Activated CD8-positive, alpha-beta memory T cell treated with anti-CD3 and anti-CD28 coated beads for 48 hours (primary cell): Measurements from ENCODE around the gene SLC25A34.
"Not testable (repeated sequence)": the region's sequence is repeated elsewhere in the genome, so short reads cannot be mapped to it uniquely, and the experiment has no call there.

Experiments
- DNase-seq, 3 experiments: peaks; one replicate each; pipeline ENCODE4 v3.0.0-alpha.2; 2020; ENCODE audit warnings: low read depth in 2 of 3, low spot score in 2 of 3

SLC25A34 gene

GRCh38 chr1:15736038-15736891, at the start of gene SLC25A34:
SLC25A34 (plus strand) TSS chr1:15736258; CDS start chr1:15736486, 228 bp downstream.
- no peak for DNase-seq

- no peak for DNase-seq
These were observed 48.6 kb upstream of the SLC25A34 start for GRCh38 chr1:15687446-15687845.

GRCh38 chr1:15690317-15690716, 45.7 kb upstream of the SLC25A34 start:
- no peak for DNase-seq

- no peak for DNase-seq
These were observed 44.5 kb upstream of the SLC25A34 start for GRCh38 chr1:15691434-15692032.

- DNase-seq = no peak
These were observed 43.9 kb upstream of the SLC25A34 start for GRCh38 chr1:15692121-15692682.

GRCh38 chr1:15693371-15693770, 42.7 kb upstream of the SLC25A34 start:
- no peak for DNase-seq

- no peak for DNase-seq
These were observed 39.0 kb upstream of the SLC25A34 start for GRCh38 chr1:15696956-15697521.

GRCh38 chr1:15698201-15698600, 37.9 kb upstream of the SLC25A34 start:
- no peak for DNase-seq

GRCh38 chr1:15699321-15699720, 36.7 kb upstream of the SLC25A34 start:
- not testable (repeated sequence) for DNase-seq

- no peak for DNase-seq
These were observed 35.5 kb upstream of the SLC25A34 start for GRCh38 chr1:15700508-15700907.

- DNase-seq = no peak
These were observed 34.3 kb upstream of the SLC25A34 start for GRCh38 chr1:15701784-15702183.

- DNase-seq = no peak
These were observed 33.1 kb upstream of the SLC25A34 start for GRCh38 chr1:15702722-15703550.

GRCh38 chr1:15703562-15703961, 32.5 kb upstream of the SLC25A34 start:
- DNase-seq = no peak

- DNase-seq = no peak
These were observed 31.4 kb upstream of the SLC25A34 start for GRCh38 chr1:15704526-15705183.

- DNase-seq = no peak
These were observed 30.9 kb upstream of the SLC25A34 start for GRCh38 chr1:15705184-15705566.

GRCh38 chr1:15706751-15707150, 29.3 kb upstream of the SLC25A34 start:
- no peak for DNase-seq

- DNase-seq = no peak
These were observed 28.7 kb upstream of the SLC25A34 start for GRCh38 chr1:15707239-15707925.

GRCh38 chr1:15708486-15709137, 27.4 kb upstream of the SLC25A34 start:
- no peak for DNase-seq

GRCh38 chr1:15709226-15709625, 26.8 kb upstream of the SLC25A34 start:
- no peak for DNase-seq
